GM19025 (cell line): Measurements from ENCODE around the gene ARL4A.
A peak's percentile ranks its signal among the peaks of the same experiment; 100 is the strongest.
"Not testable (repeated sequence)": the region's sequence is repeated elsewhere in the genome, so short reads cannot be mapped to it uniquely, and the experiment has no call there.

Experiments
- ATAC-seq: cut with Tn5 transposase; IDR thresholded peaks from one replicate; pipeline ENCODE4 v1.9.1; 2021; ENCODE audit warnings: mild to moderate bottlenecking, low read depth, moderate library complexity; ENCODE audit not compliant: unreplicated experiment

The ARL4A gene

GRCh38 chr7:12686891-12687717 is at the start of gene ARL4A:
TSS of gene ARL4A (plus strand) at chr7:12687633. CDS start at chr7:12688255, 622 bp downstream.
- ATAC-seq = peak; percentile 68

- no peak for ATAC-seq
Measured at GRCh38 chr7:12637819-12638592, 49.4 kb upstream of the ARL4A start.

- ATAC-seq = no peak
Measured at GRCh38 chr7:12638851-12639456, 48.5 kb upstream of the ARL4A start.

GRCh38 chr7:12640299-12641096 is 46.9 kb upstream of the ARL4A start:
- ATAC-seq = no peak

- ATAC-seq = no peak
Measured at GRCh38 chr7:12641196-12641595, 46.2 kb upstream of the ARL4A start.

GRCh38 chr7:12642508-12642907 is 44.9 kb upstream of the ARL4A start:
- ATAC-seq = no peak

- ATAC-seq = no peak
Measured at GRCh38 chr7:12643001-12643643, 44.3 kb upstream of the ARL4A start.

GRCh38 chr7:12643644-12644043 is 43.8 kb upstream of the ARL4A start:
- no peak for ATAC-seq

GRCh38 chr7:12645212-12645611 is 42.2 kb upstream of the ARL4A start:
- peak; percentile 49 for ATAC-seq

GRCh38 chr7:12646139-12646538 is 41.3 kb upstream of the ARL4A start:
- no peak for ATAC-seq

- ATAC-seq = no peak
Measured at GRCh38 chr7:12647364-12648219, 39.8 kb upstream of the ARL4A start.

GRCh38 chr7:12648704-12649261 is 38.6 kb upstream of the ARL4A start:
- ATAC-seq = no peak

GRCh38 chr7:12649348-12649747 is 38.1 kb upstream of the ARL4A start:
- no peak for ATAC-seq

- no peak for ATAC-seq
Measured at GRCh38 chr7:12650080-12650479, 37.4 kb upstream of the ARL4A start.

- ATAC-seq = no peak
Measured at GRCh38 chr7:12653110-12653509, 34.3 kb upstream of the ARL4A start.

- ATAC-seq = no peak
Measured at GRCh38 chr7:12653518-12653917, 33.9 kb upstream of the ARL4A start.

- no peak for ATAC-seq
Measured at GRCh38 chr7:12655161-12655560, 32.3 kb upstream of the ARL4A start.

- not testable (repeated sequence) for ATAC-seq
Measured at GRCh38 chr7:12660423-12660822, 27.0 kb upstream of the ARL4A start.

- ATAC-seq = not testable (repeated sequence)
Measured at GRCh38 chr7:12660986-12661385, 26.4 kb upstream of the ARL4A start.
